Adrenal gland (tissue), 5 donors: ENCODE measurements around the gene BPHL.

Experiments used
- POLR2A ChIP-seq, 2 donors: fragments of 450-650 bp; IDR thresholded peaks; one replicate each; pipeline ENCODE4 v1.6.1; 2017; ENCODE audit warnings: antibody characterized with exemption in 2 of 2, mild to moderate bottlenecking in 2 of 2, moderate library complexity in 1 of 2
- TF ChIP-seq, protein P1 (sequence below), 6 experiments: fragments of 450-650 bp in 4 of 6; fragments of 200-600 bp in 2 of 6; sonication (generic) in 1 of 6; IDR thresholded peaks; 1 replicate in 5 of 6; 2 replicates in 1 of 6; pipeline versions ENCODE4 v1.5.1 to v1.8.0; 2016 to 2021; ENCODE audit warnings: antibody characterized with exemption in 6 of 6, mild to moderate bottlenecking in 2 of 6, moderate library complexity in 1 of 6
- donor health status: DM: no; HTN: no; CAD: no.

DNA sequence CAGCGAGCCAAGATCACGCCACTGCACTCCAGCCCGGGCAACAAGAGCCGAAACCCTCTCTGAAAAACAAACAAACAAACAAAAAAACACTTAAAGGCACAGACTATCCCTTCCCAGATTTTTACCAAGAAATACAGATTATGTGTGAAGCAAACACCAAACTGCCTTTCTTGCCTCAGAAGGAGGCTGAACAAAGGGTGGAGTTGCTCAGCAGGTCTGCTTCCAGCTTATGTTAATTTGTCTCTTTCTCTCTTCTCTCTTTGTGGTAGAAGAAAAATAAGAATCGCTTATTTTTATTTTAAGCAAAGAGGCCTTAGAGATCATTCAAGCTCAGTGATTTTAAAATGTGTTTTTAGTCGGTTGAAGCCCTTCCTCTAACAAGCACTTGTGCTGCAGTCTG, 24.6 kb downstream of the BPHL start:
- TF ChIP-seq, protein P1, sequence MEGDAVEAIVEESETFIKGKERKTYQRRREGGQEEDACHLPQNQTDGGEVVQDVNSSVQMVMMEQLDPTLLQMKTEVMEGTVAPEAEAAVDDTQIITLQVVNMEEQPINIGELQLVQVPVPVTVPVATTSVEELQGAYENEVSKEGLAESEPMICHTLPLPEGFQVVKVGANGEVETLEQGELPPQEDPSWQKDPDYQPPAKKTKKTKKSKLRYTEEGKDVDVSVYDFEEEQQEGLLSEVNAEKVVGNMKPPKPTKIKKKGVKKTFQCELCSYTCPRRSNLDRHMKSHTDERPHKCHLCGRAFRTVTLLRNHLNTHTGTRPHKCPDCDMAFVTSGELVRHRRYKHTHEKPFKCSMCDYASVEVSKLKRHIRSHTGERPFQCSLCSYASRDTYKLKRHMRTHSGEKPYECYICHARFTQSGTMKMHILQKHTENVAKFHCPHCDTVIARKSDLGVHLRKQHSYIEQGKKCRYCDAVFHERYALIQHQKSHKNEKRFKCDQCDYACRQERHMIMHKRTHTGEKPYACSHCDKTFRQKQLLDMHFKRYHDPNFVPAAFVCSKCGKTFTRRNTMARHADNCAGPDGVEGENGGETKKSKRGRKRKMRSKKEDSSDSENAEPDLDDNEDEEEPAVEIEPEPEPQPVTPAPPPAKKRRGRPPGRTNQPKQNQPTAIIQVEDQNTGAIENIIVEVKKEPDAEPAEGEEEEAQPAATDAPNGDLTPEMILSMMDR (IDR thresholded peaks at IDR 0.05) = no peak
- no peak for TF ChIP-seq POLR2A (IDR thresholded peaks at IDR 0.05)
